ENCODE data around the gene SUSD2.

- TF ChIP-seq CTCF (IDR thresholded peaks at IDR 0.05) (no peak), POLR2A (IDR thresholded peaks at IDR 0.05) (no peak)
Observed at GRCh38 chr22:24216541-24217209, 35.4 kb downstream of the SUSD2 start.
